Thymus (tissue), 11 donors: Measurements from ENCODE around the gene PLPPR1. TPM values are rescaled to one million over a fixed set of nuclear protein-coding genes. Genes with fewer than 3 reads are reported as not detected.
"Not testable (repeated sequence)": the region's sequence is repeated elsewhere in the genome, so short reads cannot be mapped to it uniquely, and the experiment has no call there.

Source experiments
- DNase-seq, 9 donors: peaks; one replicate each; pipeline ENCODE4 v3.0.0-alpha.2; 2013; ENCODE audit warnings: low spot score in 9 of 9, low read depth in 6 of 9, missing footprints in 1 of 9
- H3K27ac ChIP-seq, 2 donors: one replicate each; pipeline ENCODE4 v1.5.1; 2013; ENCODE audit warnings: control low read depth in 1 of 2, low read depth in 1 of 2, low read length in 1 of 2, mild to moderate bottlenecking in 1 of 2, moderate library complexity in 1 of 2
- H3K27me3 ChIP-seq, 2 donors: one replicate each; pipeline ENCODE4 v1.5.1; 2013; ENCODE audit warnings: low read length in 1 of 2; ENCODE audit not compliant: control insufficient read depth in 2 of 2, insufficient read depth in 1 of 2
- H3K36me3 ChIP-seq, 2 donors: one replicate each; pipeline ENCODE4 v1.5.1; 2013; ENCODE audit warnings: low read length in 1 of 2, mild to moderate bottlenecking in 1 of 2, moderate library complexity in 1 of 2; ENCODE audit not compliant: control insufficient read depth in 2 of 2, insufficient read depth in 2 of 2
- H3K4me1 ChIP-seq, 2 donors: one replicate each; pipeline ENCODE4 v1.5.1; 2013; ENCODE audit warnings: low read length in 2 of 2; ENCODE audit not compliant: control insufficient read depth in 2 of 2, insufficient read depth in 2 of 2
- H3K4me3 ChIP-seq, 2 donors: one replicate each; pipeline ENCODE4 v1.5.1; 2013; ENCODE audit warnings: low read length in 2 of 2, control low read depth in 1 of 2, mild to moderate bottlenecking in 1 of 2
- H3K9me3 ChIP-seq, 2 donors: one replicate each; pipeline ENCODE4 v1.5.1; 2013; ENCODE audit warnings: low read length in 1 of 2, mild to moderate bottlenecking in 1 of 2; ENCODE audit not compliant: control insufficient read depth in 2 of 2, insufficient read depth in 1 of 2
- WGBS: extraction: QIAGEN DNeasy Blood & Tissue Kit; methylation state at CpG from one replicate; pipeline ENCODE4 v1.1.7; 2013; 5-methylcytosine and 5-hydroxymethylcytosine counted together
- polyA plus RNA-seq: library from polyadenylated mRNA; stranded (reverse); fragments of 200-250 nt; gene quantifications from one replicate; pipeline ENCODE4 v1.2.3, GENCODE V29; 2013
- total RNA-seq: library from RNA; stranded (reverse); fragments of 120-200 nt; gene quantifications from one replicate; pipeline ENCODE4 v1.2.4, GENCODE V29; 2013
- donor health status: healthy.

PLPPR1 gene
- total and polyA plus RNA-seq, 2 donors, result 0.25 to 0.38 TPM

GRCh38 chr9:101268426-101268825, 239.9 kb downstream of the PLPPR1 start:
- no peaks in the 10 kb centered on the region for H3K36me3 ChIP-seq
- no peak for DNase-seq
- no peak overlapping the region for H3K4me3 ChIP-seq
- H3K4me1 ChIP-seq, result no peaks in the 10 kb centered on the region
- no peak overlapping the region for H3K27ac ChIP-seq
- no peaks in the 10 kb centered on the region for H3K27me3 ChIP-seq
- 77% methylated on average over 1 of the region's 1 CpG for WGBS
- H3K9me3 ChIP-seq, result no peaks in the 10 kb centered on the region

- Histone ChIP-seq H3K4me3 (no peak overlapping the region), H3K27me3 (no peaks in the 10 kb centered on the region), H3K9me3 (no peaks in the 10 kb centered on the region), H3K27ac (no peak overlapping the region), H3K36me3 (no peaks in the 10 kb centered on the region), H3K4me1 (no peaks in the 10 kb centered on the region)
- WGBS, result 85% methylated on average over 9 of the region's 9 CpGs
- DNase-seq, result no peak
Observed at GRCh38 chr9:101269591-101270283, 241.2 kb downstream of the PLPPR1 start.

GRCh38 chr9:101270302-101270701, 241.8 kb downstream of the PLPPR1 start:
- DNase-seq, result no peak
- Histone ChIP-seq H3K4me1 (no peaks in the 10 kb centered on the region), H3K27ac (no peak overlapping the region), H3K9me3 (no peaks in the 10 kb centered on the region), H3K27me3 (no peaks in the 10 kb centered on the region), H3K36me3 (no peaks in the 10 kb centered on the region), H3K4me3 (no peak overlapping the region)
- WGBS, result 59% methylated on average over 2 of the region's 2 CpGs

- Histone ChIP-seq H3K27ac (no peak overlapping the region), H3K36me3 (no peaks in the 10 kb centered on the region), H3K4me1 (no peaks in the 10 kb centered on the region), H3K9me3 (no peaks in the 10 kb centered on the region), H3K27me3 (no peaks in the 10 kb centered on the region), H3K4me3 (no peak overlapping the region)
- DNase-seq, result no peak
- WGBS, result 89% methylated on average over 3 of the region's 3 CpGs
Observed at GRCh38 chr9:101271102-101271501, 242.6 kb downstream of the PLPPR1 start.

- H3K27ac ChIP-seq, result no peak overlapping the region
- 91% methylated on average over 8 of the region's 8 CpGs for WGBS
Observed at GRCh38 chr9:101274971-101275768, 246.6 kb downstream of the PLPPR1 start.

GRCh38 chr9:101275769-101276250, 247.3 kb downstream of the PLPPR1 start:
- no peak for DNase-seq
- H3K4me3 ChIP-seq, result no peak overlapping the region
- H3K4me1 ChIP-seq, result no peaks in the 10 kb centered on the region
- H3K27me3 ChIP-seq, result no peaks in the 10 kb centered on the region
- H3K9me3 ChIP-seq, result no peaks in the 10 kb centered on the region
- no peaks in the 10 kb centered on the region for H3K36me3 ChIP-seq
- H3K27ac ChIP-seq, result no peak overlapping the region
- 87% methylated on average over 6 of the region's 6 CpGs for WGBS

More at GRCh38 chr9:101274971-101275768, 246.6 kb downstream of the PLPPR1 start:
- H3K9me3 ChIP-seq, result no peaks in the 10 kb centered on the region
- no peaks in the 10 kb centered on the region for H3K4me1 ChIP-seq
- H3K36me3 ChIP-seq, result no peaks in the 10 kb centered on the region
- no peak for DNase-seq
- H3K27me3 ChIP-seq, result no peaks in the 10 kb centered on the region
- H3K4me3 ChIP-seq, result no peak overlapping the region

GRCh38 chr9:101291043-101291442, 262.5 kb downstream of the PLPPR1 start:
- not testable (repeated sequence) for H3K27ac ChIP-seq, H3K27me3 ChIP-seq, H3K36me3 ChIP-seq, DNase-seq, H3K4me3 ChIP-seq, H3K9me3 ChIP-seq, H3K4me1 ChIP-seq
- 94% methylated on average over 10 of the region's 12 CpGs for WGBS

GRCh38 chr9:101299901-101300300, 271.4 kb downstream of the PLPPR1 start:
- no peaks in the 10 kb centered on the region for H3K4me1 ChIP-seq
- H3K27ac ChIP-seq, result no peak overlapping the region
- no peaks in the 10 kb centered on the region for H3K36me3 ChIP-seq
- no peaks in the 10 kb centered on the region for H3K9me3 ChIP-seq
- H3K27me3 ChIP-seq, result no peaks in the 10 kb centered on the region
- no peak overlapping the region for H3K4me3 ChIP-seq
- DNase-seq, result no peak

- Histone ChIP-seq H3K4me1 (no peaks in the 10 kb centered on the region), H3K4me3 (no peak overlapping the region), H3K36me3 (no peaks in the 10 kb centered on the region), H3K27ac (no peak overlapping the region), H3K9me3 (no peaks in the 10 kb centered on the region), H3K27me3 (no peaks in the 10 kb centered on the region)
- 84% methylated on average over 3 of the region's 3 CpGs for WGBS
- DNase-seq, result no peak
Observed at GRCh38 chr9:101307051-101307450, 278.5 kb downstream of the PLPPR1 start.
